Suppressor macrophage treated with lipopolysaccharide for 4 hours (primary cell): ENCODE results near the gene NEMF.
A peak's percentile ranks its signal among the peaks of the same experiment; 100 is the strongest.
"Not testable (repeated sequence)": the region's sequence is repeated elsewhere in the genome, so short reads cannot be mapped to it uniquely, and the experiment has no call there.

Experiments
- DNase-seq: peaks from one replicate; pipeline ENCODE4 v3.0.0-alpha.2; 2020

Gene NEMF, protein sequence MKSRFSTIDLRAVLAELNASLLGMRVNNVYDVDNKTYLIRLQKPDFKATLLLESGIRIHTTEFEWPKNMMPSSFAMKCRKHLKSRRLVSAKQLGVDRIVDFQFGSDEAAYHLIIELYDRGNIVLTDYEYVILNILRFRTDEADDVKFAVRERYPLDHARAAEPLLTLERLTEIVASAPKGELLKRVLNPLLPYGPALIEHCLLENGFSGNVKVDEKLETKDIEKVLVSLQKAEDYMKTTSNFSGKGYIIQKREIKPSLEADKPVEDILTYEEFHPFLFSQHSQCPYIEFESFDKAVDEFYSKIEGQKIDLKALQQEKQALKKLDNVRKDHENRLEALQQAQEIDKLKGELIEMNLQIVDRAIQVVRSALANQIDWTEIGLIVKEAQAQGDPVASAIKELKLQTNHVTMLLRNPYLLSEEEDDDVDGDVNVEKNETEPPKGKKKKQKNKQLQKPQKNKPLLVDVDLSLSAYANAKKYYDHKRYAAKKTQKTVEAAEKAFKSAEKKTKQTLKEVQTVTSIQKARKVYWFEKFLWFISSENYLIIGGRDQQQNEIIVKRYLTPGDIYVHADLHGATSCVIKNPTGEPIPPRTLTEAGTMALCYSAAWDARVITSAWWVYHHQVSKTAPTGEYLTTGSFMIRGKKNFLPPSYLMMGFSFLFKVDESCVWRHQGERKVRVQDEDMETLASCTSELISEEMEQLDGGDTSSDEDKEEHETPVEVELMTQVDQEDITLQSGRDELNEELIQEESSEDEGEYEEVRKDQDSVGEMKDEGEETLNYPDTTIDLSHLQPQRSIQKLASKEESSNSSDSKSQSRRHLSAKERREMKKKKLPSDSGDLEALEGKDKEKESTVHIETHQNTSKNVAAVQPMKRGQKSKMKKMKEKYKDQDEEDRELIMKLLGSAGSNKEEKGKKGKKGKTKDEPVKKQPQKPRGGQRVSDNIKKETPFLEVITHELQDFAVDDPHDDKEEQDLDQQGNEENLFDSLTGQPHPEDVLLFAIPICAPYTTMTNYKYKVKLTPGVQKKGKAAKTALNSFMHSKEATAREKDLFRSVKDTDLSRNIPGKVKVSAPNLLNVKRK

GRCh38 chr14:49852301-49853157 lies at the start of gene NEMF:
Gene NEMF, minus strand, starts transcription at chr14:49852788. Its CDS starts 35 bp downstream, at chr14:49852753.
- peak; percentile 95 for DNase-seq

GRCh38 chr14:49900973-49901372 lies 48.4 kb upstream of the NEMF start:
- no peak for DNase-seq

DNA sequence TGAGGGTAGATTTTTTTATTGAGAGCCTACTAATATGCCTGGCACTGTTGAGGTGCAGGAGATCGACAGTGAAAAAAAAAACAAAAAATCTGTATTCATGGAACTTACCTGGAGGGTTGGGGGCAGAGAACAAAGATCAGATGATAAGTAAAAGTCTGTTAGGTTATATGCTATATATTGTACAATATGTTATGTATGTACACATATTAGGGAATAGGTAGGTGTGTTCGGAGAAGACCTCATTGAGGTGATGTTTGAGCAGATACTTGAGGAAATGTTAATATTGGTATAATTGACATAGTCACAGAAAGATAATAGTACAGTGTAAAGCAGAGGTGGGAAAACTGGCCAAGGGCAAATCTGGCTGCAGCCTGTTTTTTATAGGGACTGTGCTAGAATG lies 45.9 kb upstream of the NEMF start:
- DNase-seq, result no peak

GRCh38 chr14:49897965-49898364 lies 45.4 kb upstream of the NEMF start:
- no peak for DNase-seq

DNA sequence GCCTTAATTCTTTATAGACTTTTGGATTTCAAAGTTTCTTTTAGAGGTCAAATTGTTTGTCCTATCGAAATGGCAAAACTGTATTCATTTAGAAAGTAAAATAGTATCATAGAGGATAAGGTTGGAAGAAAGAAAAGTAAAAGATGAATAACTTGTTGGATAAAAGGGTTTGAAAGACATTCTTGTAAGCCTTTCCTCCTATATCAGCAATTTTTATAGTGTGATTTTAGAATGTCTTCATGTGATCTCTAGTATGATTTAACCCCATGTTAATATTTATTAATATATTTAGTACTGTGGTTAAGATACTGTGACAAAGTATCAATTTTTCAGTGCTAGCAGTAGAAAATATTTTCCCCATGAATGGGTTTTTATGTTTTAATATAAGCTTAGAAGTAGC lies 44.8 kb upstream of the NEMF start:
- no peak for DNase-seq

DNA sequence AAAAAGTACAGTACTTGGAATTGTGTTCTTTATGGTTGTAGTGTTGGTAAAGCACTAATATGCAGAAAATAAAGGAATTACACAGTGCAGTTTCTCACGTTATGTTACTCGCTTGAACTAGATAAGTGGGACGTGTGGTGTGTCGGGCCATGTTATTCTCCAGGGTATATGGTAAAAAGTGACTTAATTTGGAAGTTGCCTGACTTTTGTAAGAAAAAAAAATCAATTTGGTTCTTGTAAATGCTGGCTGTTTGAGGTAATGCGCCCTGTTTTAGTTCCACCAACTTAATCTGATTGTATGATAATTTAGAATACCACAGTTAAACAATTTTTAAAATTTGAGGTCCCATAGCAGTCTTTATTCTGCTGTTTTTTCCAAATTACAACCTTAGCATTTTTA lies 44.4 kb upstream of the NEMF start:
- DNase-seq, result no peak

- not testable (repeated sequence) for DNase-seq
These were observed 43.7 kb upstream of the NEMF start for GRCh38 chr14:49896272-49896671.

GRCh38 chr14:49895480-49895879 lies 42.9 kb upstream of the NEMF start:
- peak; percentile 51 for DNase-seq

- DNase-seq, result peak; percentile 36
These were observed 41.9 kb upstream of the NEMF start for GRCh38 chr14:49894214-49895107.

DNA sequence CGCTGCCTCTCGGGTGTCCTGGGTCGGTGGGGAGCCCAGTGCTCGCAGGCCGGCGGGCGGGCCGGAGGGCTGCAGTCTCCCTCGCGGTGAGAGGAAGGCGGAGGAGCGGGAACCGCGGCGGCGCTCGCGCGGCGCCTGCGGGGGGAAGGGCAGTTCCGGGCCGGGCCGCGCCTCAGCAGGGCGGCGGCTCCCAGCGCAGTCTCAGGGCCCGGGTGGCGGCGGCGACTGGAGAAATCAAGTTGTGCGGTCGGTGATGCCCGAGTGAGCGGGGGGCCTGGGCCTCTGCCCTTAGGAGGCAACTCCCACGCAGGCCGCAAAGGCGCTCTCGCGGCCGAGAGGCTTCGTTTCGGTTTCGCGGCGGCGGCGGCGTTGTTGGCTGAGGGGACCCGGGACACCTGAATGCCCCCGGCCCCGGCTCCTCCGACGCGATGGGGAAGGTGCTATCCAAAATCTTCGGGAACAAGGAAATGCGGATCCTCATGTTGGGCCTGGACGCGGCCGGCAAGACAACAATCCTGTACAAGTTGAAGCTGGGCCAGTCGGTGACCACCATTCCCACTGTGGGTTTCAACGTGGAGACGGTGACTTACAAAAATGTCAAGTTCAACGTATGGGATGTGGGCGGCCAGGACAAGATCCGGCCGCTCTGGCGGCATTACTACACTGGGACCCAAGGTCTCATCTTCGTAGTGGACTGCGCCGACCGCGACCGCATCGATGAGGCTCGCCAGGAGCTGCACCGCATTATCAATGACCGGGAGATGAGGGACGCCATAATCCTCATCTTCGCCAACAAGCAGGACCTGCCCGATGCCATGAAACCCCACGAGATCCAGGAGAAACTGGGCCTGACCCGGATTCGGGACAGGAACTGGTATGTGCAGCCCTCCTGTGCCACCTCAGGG lies 41.0 kb upstream of the NEMF start:
- peak; percentile 91 for DNase-seq

- DNase-seq, result peak; percentile 100
These were observed 40.2 kb upstream of the NEMF start, which contains the start of gene ARF6 for GRCh38 chr14:49892636-49893308. Gene ARF6, plus strand, starts transcription at chr14:49893082. Its CDS starts 655 bp downstream, at chr14:49893737.

DNA sequence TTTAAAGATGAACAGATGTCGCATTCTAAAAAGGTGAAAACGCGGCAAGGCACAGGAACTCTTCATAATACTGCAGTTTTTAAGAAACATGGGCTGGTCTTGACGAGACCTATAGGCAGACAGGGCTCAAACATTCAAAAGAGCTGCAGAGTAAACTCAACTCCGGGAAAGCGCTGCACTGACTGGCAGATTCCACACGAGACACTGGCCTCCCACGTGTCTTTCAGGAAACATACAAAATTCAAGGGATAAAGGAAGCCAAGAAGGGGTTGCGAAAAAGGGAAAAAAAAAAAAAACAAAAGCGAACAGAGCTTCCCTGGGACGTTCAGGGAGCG lies 39.7 kb upstream of the NEMF start:
- DNase-seq, result peak; percentile 74

DNA sequence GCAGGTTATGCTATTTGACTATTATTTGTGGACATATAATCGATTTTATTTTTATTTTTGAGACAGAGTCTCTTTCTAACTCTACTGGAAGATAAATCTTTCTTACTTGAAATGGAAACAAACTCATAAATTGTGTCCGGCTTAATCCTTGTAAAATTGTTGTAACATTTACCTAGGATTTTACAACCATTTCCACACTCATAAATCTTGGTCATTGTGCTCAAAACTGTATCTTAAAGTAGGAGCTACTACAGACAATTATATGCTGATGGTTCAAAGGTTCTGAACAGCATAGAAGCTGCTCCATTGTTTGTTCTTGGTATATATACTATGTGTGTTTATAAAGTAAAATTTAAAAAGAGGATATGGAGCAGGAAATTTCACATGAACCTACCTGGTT lies 35.7 kb upstream of the NEMF start:
- no peak for DNase-seq

GRCh38 chr14:49886523-49886922 lies 33.9 kb upstream of the NEMF start:
- no peak for DNase-seq

GRCh38 chr14:49882826-49883694 lies 30.5 kb upstream of the NEMF start:
- DNase-seq, result peak; percentile 56

GRCh38 chr14:49881350-49882001 lies 28.9 kb upstream of the NEMF start:
- DNase-seq, result no peak

DNA sequence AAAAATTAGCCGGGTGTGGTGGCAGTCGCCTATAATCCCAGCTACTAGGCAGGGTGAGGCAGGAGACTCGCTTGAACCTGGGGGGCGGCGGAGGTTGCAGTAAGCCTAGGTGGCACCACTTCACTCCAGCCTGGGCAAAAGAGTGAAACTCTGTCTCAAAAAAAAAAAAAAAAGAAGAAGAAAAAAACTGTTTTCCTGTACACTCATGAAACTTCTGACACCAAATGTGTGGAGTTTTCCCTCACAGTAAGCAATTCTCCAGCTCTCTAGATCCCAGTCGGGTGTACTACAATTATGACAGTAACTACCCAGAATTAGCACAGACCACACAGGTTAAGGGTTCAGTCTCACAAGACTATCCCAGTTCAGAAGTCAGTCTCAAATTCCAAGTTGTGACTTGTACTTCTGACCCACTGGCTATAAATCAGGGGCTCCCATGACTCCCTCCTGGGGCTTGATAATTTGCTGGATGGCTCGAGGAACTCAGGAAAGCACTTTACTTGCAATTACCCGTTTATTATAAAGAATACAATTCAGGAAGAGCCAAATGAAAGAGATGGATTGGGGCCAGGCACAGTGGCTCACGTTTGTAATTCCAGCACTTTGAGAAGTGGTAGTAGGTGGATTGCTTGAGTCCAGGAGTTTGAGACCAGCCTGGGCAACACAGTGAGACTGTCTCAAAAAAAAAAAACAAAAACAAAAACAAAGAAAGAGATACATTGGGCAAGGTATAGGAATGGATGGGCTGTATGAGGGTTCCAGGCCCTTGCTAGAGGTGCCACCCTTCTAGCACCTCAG lies 27.9 kb upstream of the NEMF start:
- peak; percentile 46 for DNase-seq
